Activated CD4-positive, alpha-beta T cell treated with anti-CD3 and anti-CD28 coated beads for 24 hours (primary cell): ENCODE data around the gene VSIG10L2.
"Not testable (repeated sequence)": the region's sequence is repeated elsewhere in the genome, so short reads cannot be mapped to it uniquely, and the experiment has no call there.

Source experiments
- DNase-seq, 2 donors: peaks; one replicate each; pipeline ENCODE4 v3.0.0-alpha.2; 2020; ENCODE audit warnings: low read depth in 2 of 2

Gene VSIG10L2

GRCh38 chr11:125945797-125946520 is at the start of gene VSIG10L2:
Gene VSIG10L2 (plus strand): TSS chr11:125946044. CDS start chr11:125946056, 12 bp downstream.
- DNase-seq, result no peak

GRCh38 chr11:125901872-125902271 is 44.0 kb upstream of the VSIG10L2 start:
- no peak for DNase-seq

- DNase-seq, result no peak
Measured at GRCh38 chr11:125902277-125902926, 43.4 kb upstream of the VSIG10L2 start.

GRCh38 chr11:125902927-125903710 is 42.7 kb upstream of the VSIG10L2 start, which contains the start of gene PUS3:
Gene PUS3 (minus strand): TSS chr11:125903206. CDS start chr11:125896284, 6,922 bp downstream.
- peak; percentile 76 to 81 for DNase-seq

GRCh38 chr11:125903711-125904659 is 41.9 kb upstream of the VSIG10L2 start, which contains the start of gene DDX25:
Gene DDX25 (plus strand): TSS chr11:125904508. CDS start chr11:125904518, 10 bp downstream.
- no peak for DNase-seq

GRCh38 chr11:125904678-125905077 is 41.2 kb upstream of the VSIG10L2 start:
- no peak for DNase-seq

- DNase-seq, result no peak
Measured at GRCh38 chr11:125910226-125910849, 35.5 kb upstream of the VSIG10L2 start.

- not testable (repeated sequence) for DNase-seq
Measured at GRCh38 chr11:125914601-125915000, 31.2 kb upstream of the VSIG10L2 start.

GRCh38 chr11:125916683-125917347 is 29.0 kb upstream of the VSIG10L2 start:
- DNase-seq, result no peak

- no peak for DNase-seq
Measured at GRCh38 chr11:125918140-125918840, 27.6 kb upstream of the VSIG10L2 start.

GRCh38 chr11:125921042-125921441 is 24.8 kb upstream of the VSIG10L2 start:
- no peak for DNase-seq

- no peak for DNase-seq
Measured at GRCh38 chr11:125922156-125922555, 23.7 kb upstream of the VSIG10L2 start.

- peak; percentile 10 to 39 for DNase-seq
Measured at GRCh38 chr11:125923012-125923579, 22.7 kb upstream of the VSIG10L2 start.

GRCh38 chr11:125923633-125924032 is 22.2 kb upstream of the VSIG10L2 start:
- DNase-seq, result no peak

GRCh38 chr11:125924384-125925007 is 21.3 kb upstream of the VSIG10L2 start:
- no peak for DNase-seq

- DNase-seq, result no peak
Measured at GRCh38 chr11:125925247-125925740, 20.6 kb upstream of the VSIG10L2 start.

- no peak for DNase-seq
Measured at GRCh38 chr11:125925804-125926203, 20.0 kb upstream of the VSIG10L2 start.

- no peak for DNase-seq
Measured at GRCh38 chr11:125926682-125927081, 19.2 kb upstream of the VSIG10L2 start.
